GM12875 (cell line): ENCODE measurements around the gene FOXQ1.

Source experiments
- H3K4me3 ChIP-seq: one replicate; pipeline ENCODE4 v1.5.1; 2011; ENCODE audit warnings: low read depth, low read length, control low read depth
- TF ChIP-seq, protein P1 (sequence below): IDR thresholded peaks from 2 replicates; pipeline ENCODE4 v1.5.1; 2011; ENCODE audit warnings: low read depth, mild to moderate bottlenecking, control low read depth, inconsistent platforms, low read length, moderate library complexity, borderline replicate concordance; ENCODE audit not compliant: insufficient read depth

Gene FOXQ1

GRCh38 chr6:1362643-1363042 is 50.7 kb downstream of the FOXQ1 start:
- TF ChIP-seq, protein P1, sequence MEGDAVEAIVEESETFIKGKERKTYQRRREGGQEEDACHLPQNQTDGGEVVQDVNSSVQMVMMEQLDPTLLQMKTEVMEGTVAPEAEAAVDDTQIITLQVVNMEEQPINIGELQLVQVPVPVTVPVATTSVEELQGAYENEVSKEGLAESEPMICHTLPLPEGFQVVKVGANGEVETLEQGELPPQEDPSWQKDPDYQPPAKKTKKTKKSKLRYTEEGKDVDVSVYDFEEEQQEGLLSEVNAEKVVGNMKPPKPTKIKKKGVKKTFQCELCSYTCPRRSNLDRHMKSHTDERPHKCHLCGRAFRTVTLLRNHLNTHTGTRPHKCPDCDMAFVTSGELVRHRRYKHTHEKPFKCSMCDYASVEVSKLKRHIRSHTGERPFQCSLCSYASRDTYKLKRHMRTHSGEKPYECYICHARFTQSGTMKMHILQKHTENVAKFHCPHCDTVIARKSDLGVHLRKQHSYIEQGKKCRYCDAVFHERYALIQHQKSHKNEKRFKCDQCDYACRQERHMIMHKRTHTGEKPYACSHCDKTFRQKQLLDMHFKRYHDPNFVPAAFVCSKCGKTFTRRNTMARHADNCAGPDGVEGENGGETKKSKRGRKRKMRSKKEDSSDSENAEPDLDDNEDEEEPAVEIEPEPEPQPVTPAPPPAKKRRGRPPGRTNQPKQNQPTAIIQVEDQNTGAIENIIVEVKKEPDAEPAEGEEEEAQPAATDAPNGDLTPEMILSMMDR, result no peak

DNA sequence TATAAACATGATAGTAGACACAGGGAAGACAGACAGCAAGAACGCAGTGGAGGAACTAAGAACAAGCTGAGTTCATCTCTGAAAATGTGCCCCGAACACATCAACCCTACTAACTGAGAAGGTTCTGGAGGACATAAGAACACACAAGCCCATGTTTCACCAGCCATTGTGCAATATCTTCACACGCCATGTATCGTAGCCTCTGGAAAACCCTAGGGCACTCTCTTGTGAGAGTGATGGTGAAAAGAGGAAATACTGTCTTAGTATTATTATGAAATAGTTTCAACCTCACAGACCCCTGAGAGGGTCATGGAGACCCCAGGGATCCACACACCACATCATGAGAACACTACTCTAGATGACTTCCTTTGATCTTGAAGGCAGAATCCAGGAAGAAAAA is 51.4 kb downstream of the FOXQ1 start:
- TF ChIP-seq, protein P1, result no peak
- no peak overlapping the region for H3K4me3 ChIP-seq

More at GRCh38 chr6:1362643-1363042, 50.7 kb downstream of the FOXQ1 start:
- no peak overlapping the region for H3K4me3 ChIP-seq

DNA sequence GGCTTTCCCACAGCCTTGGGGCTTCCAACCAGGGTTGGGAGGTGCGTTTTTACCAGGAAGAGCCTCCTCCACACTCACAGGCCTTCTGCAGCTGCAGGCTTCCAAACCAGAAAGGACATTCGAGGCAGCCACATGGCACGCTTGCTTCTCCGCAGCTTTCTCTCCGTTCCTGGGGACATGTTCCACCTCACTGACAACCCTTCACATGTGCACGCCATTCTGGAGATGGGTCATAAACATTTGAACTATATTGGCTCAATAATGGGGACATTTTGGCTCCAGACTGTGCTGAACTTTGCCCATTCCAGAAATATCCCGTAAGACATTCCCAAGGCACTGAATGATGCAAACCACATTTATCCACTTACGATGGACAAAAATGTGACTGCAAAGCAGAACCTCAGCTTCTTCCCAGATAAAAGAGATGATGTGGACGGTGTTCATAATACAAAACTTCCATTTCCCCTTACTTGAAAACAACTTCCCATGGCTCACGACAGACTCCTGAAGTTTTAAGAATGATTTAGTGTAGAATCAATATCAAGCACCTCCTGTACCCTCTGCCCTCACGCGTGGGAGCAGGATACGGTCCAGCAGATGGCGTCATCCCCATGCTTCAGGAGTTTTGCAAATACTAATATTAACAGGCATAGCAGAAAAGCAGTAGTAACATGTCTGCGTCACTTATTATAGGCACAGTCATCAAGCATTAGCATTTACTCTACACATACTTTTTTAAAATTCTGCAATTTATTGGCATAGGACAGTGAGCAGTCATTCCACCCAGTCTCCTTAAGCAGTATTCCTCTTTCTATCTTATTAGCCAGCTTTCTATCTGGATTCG is 52.1 kb downstream of the FOXQ1 start:
- TF ChIP-seq, protein P1, result peak; percentile 10; the same call in 1 of the 2 replicates
- no peak overlapping the region for H3K4me3 ChIP-seq
